GM21367 (cell line): ENCODE results near the gene OR6C75.
"Not testable (repeated sequence)": the region's sequence is repeated elsewhere in the genome, so short reads cannot be mapped to it uniquely, and the experiment has no call there.

ENCODE experiments used
- ATAC-seq: cut with Tn5 transposase; IDR thresholded peaks from one replicate; pipeline ENCODE4 v1.9.1; 2021; ENCODE audit not compliant: unreplicated experiment

The OR6C75 gene

DNA sequence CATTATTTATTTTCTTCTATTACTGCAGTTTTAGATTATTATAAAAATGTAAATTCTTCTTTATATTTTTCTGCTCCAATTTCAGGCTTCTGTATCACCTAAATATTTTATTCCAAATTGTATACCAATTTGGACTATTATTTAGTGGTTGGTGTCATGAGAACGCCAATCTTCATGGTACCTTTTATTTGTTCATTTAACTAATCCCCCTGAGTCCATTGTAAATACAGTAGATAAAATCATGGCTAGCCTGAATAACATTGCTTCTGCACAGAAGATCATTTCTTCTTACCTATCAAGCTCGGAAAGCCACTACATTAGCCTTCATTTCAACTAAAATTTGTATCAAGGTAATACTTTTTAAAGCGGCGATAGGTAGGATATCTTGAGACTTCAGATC is at the start of gene OR6C75:
OR6C75 (plus strand) TSS at position 301 of the 400 bp plus-strand sequence. CDS start 2,136 bp downstream, outside the sequence.
- no peak for ATAC-seq

DNA sequence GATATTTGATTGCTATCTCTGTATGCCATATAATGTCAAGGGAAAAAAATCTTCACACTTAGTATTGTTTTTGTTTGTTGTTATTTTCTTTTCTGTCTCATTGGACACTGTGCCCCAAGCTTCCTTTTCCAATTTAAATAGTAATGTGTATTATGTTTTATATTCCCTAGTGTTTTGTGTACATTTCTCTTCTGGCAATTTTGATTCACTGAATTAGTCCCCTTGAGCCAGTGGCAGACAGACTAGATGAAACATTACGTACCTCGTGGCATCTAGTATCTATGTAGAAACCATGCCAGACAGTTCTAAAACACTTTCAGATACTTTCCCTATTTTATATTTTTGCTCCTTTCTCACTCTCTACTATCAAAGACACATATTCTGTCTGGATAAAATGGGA is 48.7 kb upstream of the OR6C75 start, which contains the start of gene OR6C1:
OR6C1 (plus strand) TSS at position 301 of the 400 bp plus-strand sequence. CDS start 6,257 bp downstream, outside the sequence.
- no peak for ATAC-seq

DNA sequence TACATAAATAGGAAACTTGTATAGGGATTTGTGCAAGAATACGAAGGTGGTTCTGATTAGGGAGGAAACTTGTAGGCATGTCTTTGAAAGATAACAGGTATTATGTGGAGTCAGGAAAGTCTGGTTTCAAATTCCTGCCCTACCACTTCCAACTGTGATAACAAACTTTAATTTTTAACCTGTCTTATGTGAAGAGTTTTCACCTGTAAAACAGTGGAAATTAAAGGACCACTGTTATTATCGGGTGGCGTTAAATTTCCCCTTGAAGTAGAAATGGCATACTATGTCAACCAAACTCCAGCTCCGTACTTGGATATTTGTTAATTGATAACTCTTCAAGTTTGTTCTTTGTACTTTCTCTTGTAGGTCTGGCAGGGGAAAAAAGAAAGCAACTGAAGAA is 42.6 kb upstream of the OR6C75 start:
- no peak for ATAC-seq

DNA sequence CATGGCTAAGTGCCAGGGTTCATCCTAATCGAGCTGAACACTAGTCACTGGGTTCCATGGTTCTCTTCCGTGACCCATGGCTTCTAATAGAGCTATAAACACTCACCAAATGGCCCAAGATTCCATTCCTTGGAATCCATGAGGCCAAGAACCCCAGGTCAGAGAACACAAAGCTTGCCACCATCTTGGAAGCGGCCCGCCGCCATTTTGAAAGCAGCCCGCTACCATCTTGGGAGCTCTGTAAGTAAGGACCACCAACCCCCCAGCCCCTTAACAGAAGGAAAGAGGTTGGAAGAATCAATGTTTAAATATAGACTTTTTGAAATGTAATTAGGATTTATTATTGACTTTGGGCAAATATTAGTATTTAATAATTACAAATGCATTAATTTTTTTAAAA is 37.0 kb upstream of the OR6C75 start:
- not testable (repeated sequence) for ATAC-seq

DNA sequence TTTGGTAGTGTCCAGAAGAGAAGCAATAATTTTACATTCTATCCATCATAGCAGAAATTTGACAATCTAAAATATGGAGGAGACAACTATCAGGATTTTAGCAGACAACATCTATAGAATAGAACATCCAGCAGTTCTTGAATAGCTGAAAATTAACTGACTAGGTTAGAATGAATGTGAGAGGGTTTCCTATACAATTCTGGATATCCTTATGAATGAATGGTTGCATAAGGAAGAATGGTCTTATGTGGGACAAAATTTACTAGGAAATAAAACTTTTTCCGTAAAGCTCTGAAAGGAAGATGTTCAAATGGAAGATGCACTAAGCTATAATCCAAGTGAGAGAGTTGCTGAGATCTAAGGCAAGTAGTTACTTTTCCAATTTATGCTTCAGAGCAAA is 32.3 kb upstream of the OR6C75 start, which contains the start of gene OR6C3:
OR6C3 (plus strand) TSS at position 301 of the 400 bp plus-strand sequence. CDS start 955 bp downstream, outside the sequence.
- ATAC-seq = no peak

DNA sequence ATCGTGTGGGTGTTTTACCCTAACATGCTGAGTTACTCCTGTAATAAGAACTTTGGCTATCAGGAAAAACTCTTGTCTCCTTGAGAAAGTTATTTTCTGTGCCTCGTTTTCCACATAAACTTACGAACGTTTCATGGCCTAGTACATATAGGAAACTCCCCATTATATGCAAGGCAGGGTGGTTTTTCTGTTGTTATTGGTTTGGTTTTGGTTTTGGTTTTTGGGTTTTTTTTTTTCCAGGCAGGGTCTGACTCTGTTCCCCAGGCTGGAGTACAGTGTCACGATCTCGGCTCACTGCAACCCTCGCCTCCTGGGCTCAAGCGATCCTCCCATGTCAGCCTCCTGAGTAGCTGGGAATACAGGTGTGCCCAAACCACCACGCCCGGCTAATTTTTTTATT is 26.8 kb upstream of the OR6C75 start:
- ATAC-seq = no peak

DNA sequence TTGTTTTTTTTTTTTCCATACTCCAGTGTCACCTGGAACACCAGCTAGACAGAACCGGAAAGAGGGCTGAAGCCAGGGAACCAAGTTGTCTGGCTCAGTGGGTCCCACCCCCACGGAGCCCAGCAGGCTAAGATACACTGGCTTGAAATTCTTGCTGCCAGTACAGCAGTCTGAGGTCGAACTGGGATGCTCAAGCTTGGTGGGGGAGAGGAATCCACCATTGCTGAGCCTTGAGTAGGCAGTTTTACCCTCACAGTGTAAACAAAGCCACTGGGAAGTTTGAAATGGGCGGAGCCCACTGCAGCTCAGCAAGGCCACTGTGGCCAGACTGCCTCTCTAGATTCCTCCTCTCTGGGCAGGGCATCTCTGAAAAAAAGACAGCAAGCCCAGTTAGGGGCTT is 7.4 kb upstream of the OR6C75 start:
- ATAC-seq = not testable (repeated sequence)

DNA sequence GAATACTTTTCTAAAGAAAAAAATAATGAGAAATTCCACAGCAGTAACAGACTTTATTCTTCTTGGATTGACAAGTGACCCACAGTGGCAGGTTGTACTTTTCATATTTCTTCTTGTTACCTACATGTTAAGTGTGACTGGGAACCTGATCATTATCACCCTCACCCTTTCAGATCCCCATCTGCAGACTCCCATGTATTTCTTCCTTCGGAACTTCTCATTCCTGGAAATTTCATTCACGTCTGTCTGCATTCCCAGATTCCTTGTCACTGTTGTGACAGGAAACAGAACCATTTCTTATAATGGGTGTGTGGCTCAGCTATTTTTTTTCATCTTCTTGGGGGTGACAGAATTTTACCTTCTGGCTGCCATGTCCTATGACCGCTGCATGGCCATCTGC is 2.3 kb downstream of the OR6C75 start:
- no peak for ATAC-seq

GRCh38 chr12:55372521-55372920 is 9.7 kb downstream of the OR6C75 start:
- no peak for ATAC-seq

- no peak for ATAC-seq
These were observed 23.1 kb downstream of the OR6C75 start for GRCh38 chr12:55385891-55386290.

- ATAC-seq = no peak
These were observed 29.4 kb downstream of the OR6C75 start for GRCh38 chr12:55392032-55392795.

- ATAC-seq = no peak
These were observed 33.6 kb downstream of the OR6C75 start for GRCh38 chr12:55396326-55396725.

- ATAC-seq = no peak
These were observed 37.5 kb downstream of the OR6C75 start, which contains the start of gene OR6C65 for GRCh38 chr12:55400229-55400628. Gene OR6C65, plus strand, starts transcription at chr12:55400529. Its CDS starts 0 bp downstream, at chr12:55400529.

- no peak for ATAC-seq
These were observed 45.1 kb downstream of the OR6C75 start for GRCh38 chr12:55407866-55408265.

DNA sequence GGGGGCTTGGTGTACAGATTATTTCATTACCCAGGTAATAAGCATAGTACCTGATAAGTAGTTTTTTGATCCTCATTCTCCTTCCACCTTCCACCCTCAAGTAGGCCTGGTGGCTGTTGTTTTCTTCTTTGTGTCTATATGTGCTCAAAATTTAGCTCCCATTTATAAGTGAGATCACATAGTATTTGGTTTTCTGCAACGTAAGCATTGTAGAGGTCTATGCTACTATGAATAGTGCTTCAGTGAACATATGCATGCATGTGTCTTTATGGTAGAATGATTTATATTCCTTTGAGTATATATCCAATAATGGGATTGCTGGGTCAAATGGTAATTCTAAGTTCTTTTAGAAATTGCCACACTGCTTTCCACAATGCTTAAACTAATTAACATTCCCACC is 46.4 kb downstream of the OR6C75 start:
- not testable (repeated sequence) for ATAC-seq

DNA sequence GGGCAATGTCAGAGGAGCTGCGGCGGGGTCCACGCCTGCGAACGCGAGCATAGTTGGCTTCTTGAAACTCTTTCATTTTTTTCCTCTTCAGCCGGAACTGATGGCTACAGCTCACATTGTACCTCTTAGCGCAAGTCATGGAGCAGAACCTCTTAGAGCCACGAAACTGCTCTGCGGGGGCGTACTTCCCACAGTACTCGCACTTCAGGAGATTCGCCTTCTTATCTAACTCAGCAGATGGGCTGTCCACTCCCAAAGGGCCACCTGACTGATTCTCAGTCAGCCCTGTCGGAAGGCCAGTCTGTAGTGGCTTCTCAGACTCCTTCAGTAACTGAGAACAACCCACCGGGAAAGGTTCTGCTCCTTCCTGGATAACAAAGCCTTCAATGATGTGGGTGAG is 49.4 kb downstream of the OR6C75 start:
- ATAC-seq = not testable (repeated sequence)

DNA sequence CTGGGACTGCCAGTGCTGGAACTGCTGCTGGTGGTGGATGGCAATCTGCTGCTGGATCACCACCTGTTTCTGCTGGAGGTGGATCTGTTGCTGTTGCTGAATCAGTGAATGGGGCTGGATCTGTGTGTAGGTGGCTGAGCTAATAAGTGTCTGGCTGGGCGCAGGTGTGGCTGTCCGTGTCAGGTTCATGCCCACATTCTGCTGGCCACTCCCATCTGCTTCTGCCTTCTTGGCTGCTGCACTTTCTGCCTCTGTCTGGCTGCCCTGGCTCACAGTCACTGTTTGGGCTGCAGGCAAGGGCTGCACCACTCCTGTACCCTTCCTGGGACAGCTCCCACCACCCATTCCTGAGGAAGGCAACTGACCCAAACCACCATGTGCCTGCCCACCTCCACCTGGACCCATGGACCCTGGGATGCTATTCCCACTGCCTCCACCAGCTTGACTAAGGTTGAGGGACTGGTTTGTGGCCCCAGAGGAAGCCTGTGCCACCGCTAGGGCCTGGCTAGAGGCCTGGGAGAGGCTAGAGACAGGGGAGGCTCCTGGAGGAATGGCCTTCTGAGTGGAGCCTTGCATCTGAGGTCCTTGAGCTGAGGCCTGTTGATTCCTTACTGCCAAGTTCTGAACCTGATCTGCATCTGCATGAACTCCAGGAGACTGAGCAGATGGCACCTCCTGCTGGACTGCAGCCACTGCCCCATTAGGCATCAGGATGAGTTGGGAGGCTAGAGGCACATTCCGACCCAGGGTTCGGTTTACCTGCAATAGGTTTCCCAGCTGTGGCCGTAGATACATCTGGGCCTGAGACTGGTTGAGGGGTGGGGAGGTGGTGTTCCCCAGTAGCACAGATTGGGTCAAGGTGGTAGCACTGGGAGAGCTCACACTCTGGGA is 51.0 kb downstream of the OR6C75 start:
- not testable (repeated sequence) for ATAC-seq

- not testable (repeated sequence) for ATAC-seq
These were observed 51.6 kb downstream of the OR6C75 start for GRCh38 chr12:55414396-55414823.

DNA sequence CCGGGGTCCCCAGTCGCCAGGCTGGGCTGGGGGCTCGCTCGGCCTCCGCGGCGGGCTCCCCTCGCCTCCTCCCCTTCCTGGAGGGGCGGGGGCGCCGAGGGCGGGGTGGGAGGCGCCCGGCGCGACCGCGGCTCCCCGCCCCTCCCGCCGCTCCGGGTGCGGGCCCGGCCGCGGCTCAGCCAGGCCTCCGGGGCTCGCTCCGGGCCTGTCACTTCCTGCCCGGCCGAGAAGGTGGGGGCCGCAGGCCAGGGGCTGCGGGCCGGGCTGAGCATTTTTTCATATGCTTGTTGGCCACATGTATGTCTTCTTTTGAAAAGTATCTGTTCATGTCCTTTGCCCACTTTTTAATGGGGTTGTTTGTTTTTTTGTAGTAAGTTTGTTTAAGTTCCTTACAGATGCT is 52.1 kb downstream of the OR6C75 start:
- ATAC-seq = not testable (repeated sequence)

DNA sequence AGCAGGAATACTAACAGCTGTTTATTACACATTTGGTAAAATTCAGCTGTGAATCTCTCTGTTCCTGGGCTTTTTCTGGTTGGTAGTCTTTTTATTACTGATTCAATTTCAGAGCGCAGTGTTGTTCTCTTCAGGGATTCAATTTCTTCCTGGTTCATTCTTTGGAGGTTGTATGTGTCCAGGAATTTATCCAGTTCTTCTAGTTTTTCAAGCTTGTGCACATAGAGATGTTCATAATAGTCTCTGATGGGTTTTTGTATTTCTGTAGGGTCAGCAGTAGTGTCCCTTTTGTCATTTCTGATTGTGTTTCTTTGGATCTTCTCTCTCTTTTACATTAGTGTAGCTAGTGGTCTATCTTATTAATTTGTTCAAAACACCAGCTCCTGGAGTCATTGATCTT is 54.2 kb downstream of the OR6C75 start:
- no peak for ATAC-seq
